GM12891 (cell line): ENCODE results near the gene CEP41.

Experiments
- PAX5 ChIP-seq: IDR thresholded peaks from 2 replicates; pipeline ENCODE4 v1.6.1; 2011; ENCODE audit warnings: low read length, moderate library complexity, mild to moderate bottlenecking; ENCODE audit not compliant: insufficient read depth, severe bottlenecking
- POLR2A ChIP-seq: IDR thresholded peaks from 2 replicates; pipeline ENCODE4 v1.6.1; 2011; ENCODE audit warnings: low read depth, low read length, control low read depth
- POLR2AphosphoS5 ChIP-seq: IDR thresholded peaks from 2 replicates; pipeline ENCODE4 v1.6.1; 2011; ENCODE audit warnings: low read depth, low read length, control low read depth
- SPI1 ChIP-seq: IDR thresholded peaks from 2 replicates; pipeline ENCODE4 v1.6.1; 2011; ENCODE audit warnings: low read depth, low read length, control low read depth
- TAF1 ChIP-seq: IDR thresholded peaks from 2 replicates; pipeline ENCODE4 v1.6.1; 2011; ENCODE audit warnings: low read depth, low read length, control low read depth

- TF ChIP-seq POLR2A: no peak
- TF ChIP-seq SPI1: no peak
- TF ChIP-seq POLR2AphosphoS5: no peak
- no peak for TF ChIP-seq PAX5
- TF ChIP-seq TAF1: no peak
Measured at GRCh38 chr7:130430841-130431666, 9.8 kb downstream of the CEP41 start.
